WTC11 (cell line): ENCODE results near the gene DHX40. TPM values are rescaled to one million over a fixed set of nuclear protein-coding genes. Genes with fewer than 3 reads are reported as not detected.

ENCODE experiments used
- ATAC-seq: fragments of 200-7000 bp; cut with Tn5 transposase; 2 replicates; pipeline ENCODE4 v1.10.0; 2021; ENCODE audit warnings: mild to moderate bottlenecking, moderate library complexity
- CTCF ChIA-PET: fragments of 300-600 bp; sonication (Branson Sonifier 250); formaldehyde crosslinking; loops from one replicate; lab custom pipeline; 2021; ENCODE audit warnings: antibody characterized with exemption; lab: Charles Lee
- POLR2A ChIA-PET: fragments of 350-600 bp; sonication (Branson Sonifier 250); formaldehyde crosslinking; loops from one replicate; lab custom pipeline; 2021; ENCODE audit warnings: antibody characterized with exemption; lab: Charles Lee
- DNase-seq: peaks from one replicate; pipeline ENCODE4 v3.0.0; 2021; ENCODE audit warnings: low spot score
- H3K27ac Mint-ChIP-seq: 2 replicates; pipeline ENCODE4 v1.8.0; 2021; ENCODE audit warnings: mixed read lengths
- H3K27me3 Mint-ChIP-seq: 2 replicates; pipeline ENCODE4 v1.8.0; 2021; ENCODE audit warnings: low read depth, mild to moderate bottlenecking, moderate library complexity, mixed read lengths
- H3K36me3 Mint-ChIP-seq: 2 replicates; pipeline ENCODE4 v1.8.0; 2021; ENCODE audit warnings: mixed read lengths
- H3K4me1 Mint-ChIP-seq: 2 replicates; pipeline ENCODE4 v1.8.0; 2022; ENCODE audit warnings: mixed read lengths
- H3K4me3 Mint-ChIP-seq: 2 replicates; pipeline ENCODE4 v1.8.0; 2021; ENCODE audit warnings: mild to moderate bottlenecking, moderate library complexity, mixed read lengths
- H3K9me3 Mint-ChIP-seq: 2 replicates; pipeline ENCODE4 v1.8.0; 2021; ENCODE audit warnings: mixed read lengths
- CREB1 ChIP-seq: sonication (generic); formaldehyde crosslinking; IDR thresholded peaks from 2 replicates; pipeline ENCODE4 v1.8.0; 2023; ENCODE audit warnings: mild to moderate bottlenecking, missing genetic modification reagents
- ESRRA ChIP-seq: sonication (generic); formaldehyde crosslinking; IDR thresholded peaks from 2 replicates; pipeline ENCODE4 v1.8.1; 2022; ENCODE audit warnings: mild to moderate bottlenecking, missing genetic modification reagents, borderline replicate concordance
- GABPB1 ChIP-seq: sonication (generic); formaldehyde crosslinking; IDR thresholded peaks from 2 replicates; pipeline ENCODE4 v1.8.1; 2023; ENCODE audit warnings: mild to moderate bottlenecking, missing genetic modification reagents
- NFYB ChIP-seq: sonication (generic); formaldehyde crosslinking; conservative IDR thresholded peaks from 2 replicates; pipeline ENCODE4 v1.8.0; 2022; ENCODE audit warnings: low read depth, missing genetic modification reagents
- NR1H2 ChIP-seq: sonication (generic); formaldehyde crosslinking; IDR thresholded peaks from 2 replicates; pipeline ENCODE4 v1.9.0; 2021; ENCODE audit warnings: mild to moderate bottlenecking, moderate library complexity, missing genetic modification reagents
- OVOL2 ChIP-seq: fragments of 250-450 bp; sonication (Bioruptor Pico); IDR thresholded peaks from 2 replicates; pipeline ENCODE4 v1.9.0; 2021; ENCODE audit warnings: mild to moderate bottlenecking, borderline replicate concordance
- RELA ChIP-seq: sonication (generic); formaldehyde crosslinking; IDR thresholded peaks from 2 replicates; pipeline ENCODE4 v1.8.1; 2022; ENCODE audit warnings: missing genetic modification reagents, mild to moderate bottlenecking, borderline replicate concordance
- STAT6 ChIP-seq: sonication (generic); formaldehyde crosslinking; conservative IDR thresholded peaks from 2 replicates; pipeline ENCODE4 v1.8.1; 2023; ENCODE audit warnings: mild to moderate bottlenecking, low read depth, missing genetic modification reagents, moderate library complexity
- TEAD1 ChIP-seq: sonication (generic); formaldehyde crosslinking; IDR thresholded peaks from 2 replicates; pipeline ENCODE4 v1.8.0; 2022; ENCODE audit warnings: mild to moderate bottlenecking, missing genetic modification reagents
- ZBTB21 ChIP-seq: sonication (generic); formaldehyde crosslinking; IDR thresholded peaks from 2 replicates; pipeline ENCODE4 v1.8.1; 2023; ENCODE audit warnings: mild to moderate bottlenecking, missing genetic modification reagents, borderline replicate concordance
- ZNF219 ChIP-seq: sonication (generic); formaldehyde crosslinking; IDR thresholded peaks from 2 replicates; pipeline ENCODE4 v1.8.0; 2023; ENCODE audit warnings: missing genetic modification reagents, mild to moderate bottlenecking, borderline replicate concordance
- ZNF317 ChIP-seq: sonication (generic); formaldehyde crosslinking; IDR thresholded peaks from 2 replicates; pipeline ENCODE4 v1.8.1; 2023; ENCODE audit warnings: low read depth, mild to moderate bottlenecking, moderate library complexity, missing genetic modification reagents, borderline replicate concordance
- ZSCAN18 ChIP-seq: fragments of 250-450 bp; sonication (Bioruptor Pico); IDR thresholded peaks from 2 replicates; pipeline ENCODE4 v2.1.2; 2022; ENCODE audit warnings: mild to moderate bottlenecking, moderate library complexity
- total RNA-seq: library from RNA; stranded (reverse); gene quantifications from 3 replicates; pipeline ENCODE4 v1.2.3, GENCODE V29; 2021
- TF ChIP-seq, protein P1 (sequence below): sonication (generic); formaldehyde crosslinking; IDR thresholded peaks from 2 replicates; pipeline ENCODE4 v1.8.1; 2023; ENCODE audit warnings: mild to moderate bottlenecking, missing genetic modification reagents
- TF ChIP-seq, protein P2 (sequence below): sonication (generic); formaldehyde crosslinking; IDR thresholded peaks from 2 replicates; pipeline ENCODE4 v1.8.1; 2023; ENCODE audit warnings: mild to moderate bottlenecking, missing genetic modification reagents, borderline replicate concordance

DHX40 gene
- total RNA-seq, 1 experiment from 2014 or later = 26.9 TPM

DNA sequence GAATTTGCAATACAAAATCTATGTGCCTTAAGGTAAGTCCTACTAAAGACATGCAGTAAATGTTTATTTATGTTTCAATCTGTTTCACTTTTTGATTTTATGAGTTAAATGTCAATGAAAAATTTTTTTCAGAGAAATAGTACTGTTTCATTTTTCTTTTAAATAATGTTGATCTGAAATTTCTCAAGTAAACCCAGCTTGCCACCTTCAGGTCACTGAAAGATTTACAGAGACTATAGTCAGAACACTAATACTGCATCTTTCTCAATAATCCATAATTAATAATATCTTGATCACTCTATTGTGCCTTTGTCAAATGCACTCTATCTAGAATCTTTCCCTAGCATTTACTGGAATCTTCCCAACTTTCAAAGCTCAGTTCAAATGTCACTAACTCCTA is 6.5 kb upstream of the DHX40 start (continued):
- TF ChIP-seq, protein P1, sequence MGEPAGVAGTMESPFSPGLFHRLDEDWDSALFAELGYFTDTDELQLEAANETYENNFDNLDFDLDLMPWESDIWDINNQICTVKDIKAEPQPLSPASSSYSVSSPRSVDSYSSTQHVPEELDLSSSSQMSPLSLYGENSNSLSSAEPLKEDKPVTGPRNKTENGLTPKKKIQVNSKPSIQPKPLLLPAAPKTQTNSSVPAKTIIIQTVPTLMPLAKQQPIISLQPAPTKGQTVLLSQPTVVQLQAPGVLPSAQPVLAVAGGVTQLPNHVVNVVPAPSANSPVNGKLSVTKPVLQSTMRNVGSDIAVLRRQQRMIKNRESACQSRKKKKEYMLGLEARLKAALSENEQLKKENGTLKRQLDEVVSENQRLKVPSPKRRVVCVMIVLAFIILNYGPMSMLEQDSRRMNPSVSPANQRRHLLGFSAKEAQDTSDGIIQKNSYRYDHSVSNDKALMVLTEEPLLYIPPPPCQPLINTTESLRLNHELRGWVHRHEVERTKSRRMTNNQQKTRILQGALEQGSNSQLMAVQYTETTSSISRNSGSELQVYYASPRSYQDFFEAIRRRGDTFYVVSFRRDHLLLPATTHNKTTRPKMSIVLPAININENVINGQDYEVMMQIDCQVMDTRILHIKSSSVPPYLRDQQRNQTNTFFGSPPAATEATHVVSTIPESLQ (CRISPR knock-in tag) = no peak
- TF ChIP-seq ZNF219 (CRISPR knock-in tag) (no peak), ZBTB21 (CRISPR knock-in tag) (no peak), STAT6 (CRISPR knock-in tag) (no peak), NFYB (CRISPR knock-in tag) (no peak), GABPB1 (CRISPR knock-in tag) (no peak), OVOL2 (CRISPR knock-in tag) (no peak), NR1H2 (no peak), ZSCAN18 (no peak), ESRRA (CRISPR knock-in tag) (no peak), RELA (CRISPR knock-in tag) (no peak)
- TF ChIP-seq, protein P2, sequence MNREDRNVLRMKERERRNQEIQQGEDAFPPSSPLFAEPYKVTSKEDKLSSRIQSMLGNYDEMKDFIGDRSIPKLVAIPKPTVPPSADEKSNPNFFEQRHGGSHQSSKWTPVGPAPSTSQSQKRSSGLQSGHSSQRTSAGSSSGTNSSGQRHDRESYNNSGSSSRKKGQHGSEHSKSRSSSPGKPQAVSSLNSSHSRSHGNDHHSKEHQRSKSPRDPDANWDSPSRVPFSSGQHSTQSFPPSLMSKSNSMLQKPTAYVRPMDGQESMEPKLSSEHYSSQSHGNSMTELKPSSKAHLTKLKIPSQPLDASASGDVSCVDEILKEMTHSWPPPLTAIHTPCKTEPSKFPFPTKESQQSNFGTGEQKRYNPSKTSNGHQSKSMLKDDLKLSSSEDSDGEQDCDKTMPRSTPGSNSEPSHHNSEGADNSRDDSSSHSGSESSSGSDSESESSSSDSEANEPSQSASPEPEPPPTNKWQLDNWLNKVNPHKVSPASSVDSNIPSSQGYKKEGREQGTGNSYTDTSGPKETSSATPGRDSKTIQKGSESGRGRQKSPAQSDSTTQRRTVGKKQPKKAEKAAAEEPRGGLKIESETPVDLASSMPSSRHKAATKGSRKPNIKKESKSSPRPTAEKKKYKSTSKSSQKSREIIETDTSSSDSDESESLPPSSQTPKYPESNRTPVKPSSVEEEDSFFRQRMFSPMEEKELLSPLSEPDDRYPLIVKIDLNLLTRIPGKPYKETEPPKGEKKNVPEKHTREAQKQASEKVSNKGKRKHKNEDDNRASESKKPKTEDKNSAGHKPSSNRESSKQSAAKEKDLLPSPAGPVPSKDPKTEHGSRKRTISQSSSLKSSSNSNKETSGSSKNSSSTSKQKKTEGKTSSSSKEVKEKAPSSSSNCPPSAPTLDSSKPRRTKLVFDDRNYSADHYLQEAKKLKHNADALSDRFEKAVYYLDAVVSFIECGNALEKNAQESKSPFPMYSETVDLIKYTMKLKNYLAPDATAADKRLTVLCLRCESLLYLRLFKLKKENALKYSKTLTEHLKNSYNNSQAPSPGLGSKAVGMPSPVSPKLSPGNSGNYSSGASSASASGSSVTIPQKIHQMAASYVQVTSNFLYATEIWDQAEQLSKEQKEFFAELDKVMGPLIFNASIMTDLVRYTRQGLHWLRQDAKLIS (CRISPR knock-in tag) = no peak

DNA sequence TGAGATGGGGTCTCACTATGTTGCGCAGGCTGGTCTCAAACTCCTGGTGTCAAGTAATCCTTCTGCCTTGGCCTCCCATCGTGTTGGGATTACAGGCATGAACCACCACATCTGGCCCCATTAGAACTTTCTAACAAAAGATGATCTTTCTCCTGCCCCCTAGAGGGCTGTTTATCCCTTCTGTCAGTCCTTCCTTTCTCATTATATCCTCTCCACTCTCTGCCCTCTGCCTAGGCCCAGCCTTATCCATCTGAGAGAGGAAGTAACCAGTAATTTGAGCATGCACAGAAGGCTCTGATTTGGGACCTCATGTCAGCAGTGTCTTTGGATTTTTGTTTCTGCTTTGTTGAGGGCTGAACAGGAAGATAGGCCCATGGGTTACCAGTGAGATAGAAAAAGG is 4.4 kb upstream of the DHX40 start:
- peaks cover 13% of the 10 kb centered on the region for H3K36me3 Mint-ChIP-seq
- H3K27me3 Mint-ChIP-seq = peaks cover 28% of the 10 kb centered on the region
- DNase-seq = no peak
- H3K4me1 Mint-ChIP-seq = peaks cover under 1% of the 10 kb centered on the region
- peak; percentile 80 for ATAC-seq
- CTCF ChIA-PET = interaction anchor here (1.0 kb wide), 1 partner anchor 40 kb away, joined by 3 read pairs; no protein-coding TSS in a partner anchor
- TF ChIP-seq ZNF317 (CRISPR knock-in tag) = no peak
- no peak for TF ChIP-seq CREB1 (CRISPR knock-in tag)
- H3K9me3 Mint-ChIP-seq = peaks cover 10% of the 10 kb centered on the region
- no peak overlapping the region for H3K27ac Mint-ChIP-seq
- POLR2A ChIA-PET = no interaction called here
- no peak overlapping the region for H3K4me3 Mint-ChIP-seq

- CTCF ChIA-PET = interaction anchor here (0.6 kb wide), 1 partner anchor 978 kb away, joined by 5 read pairs; no protein-coding TSS in a partner anchor
- peak overlapping the region; percentile 99 for H3K27ac Mint-ChIP-seq
- H3K27me3 Mint-ChIP-seq = peaks cover 28% of the 10 kb centered on the region
- peaks cover 5% of the 10 kb centered on the region for H3K4me1 Mint-ChIP-seq
- ATAC-seq (peak; percentile 80), DNase-seq (peak; percentile 50)
- H3K36me3 Mint-ChIP-seq = peaks cover 15% of the 10 kb centered on the region
- H3K9me3 Mint-ChIP-seq = peaks cover 10% of the 10 kb centered on the region
- peak overlapping the region; percentile 100 for H3K4me3 Mint-ChIP-seq
- POLR2A ChIA-PET = no interaction called here
- TF ChIP-seq, protein P2 (CRISPR knock-in tag) = no peak
- no peak for TF ChIP-seq TEAD1
- TF ChIP-seq, protein P1 (CRISPR knock-in tag) = no peak
These were observed 532 bp downstream of the DHX40 start for GRCh38 chr17:59565959-59566324.
